Measurements from ENCODE around the gene TRAF7.
A peak's percentile ranks its signal among the peaks of the same experiment; 100 is the strongest.

TRAF7 gene

DNA sequence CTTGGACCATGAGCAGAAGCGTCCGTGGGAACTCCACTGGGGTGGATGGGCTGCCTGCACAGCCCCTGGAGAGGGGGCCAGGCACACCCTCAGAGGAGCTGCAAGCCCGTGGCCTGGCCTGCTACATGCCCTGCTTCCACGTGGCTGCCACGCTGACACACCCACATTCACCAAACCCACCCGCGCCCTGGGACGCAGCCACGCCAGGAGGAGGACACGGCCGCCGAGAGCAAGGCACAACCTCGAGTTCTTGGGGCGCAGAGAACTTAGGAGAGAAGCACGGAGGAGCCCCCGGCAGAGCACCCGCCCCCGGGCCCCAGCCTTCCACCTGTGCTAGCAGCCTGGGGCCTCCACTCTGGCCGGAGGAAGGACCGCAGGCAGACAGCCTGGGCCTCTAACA, 22.0 kb downstream of the TRAF7 start:
- no peak overlapping the region for H3K27ac Mint-ChIP-seq
- H3K9me3 Mint-ChIP-seq, result no peaks in the 10 kb centered on the region
- H3K4me1 Mint-ChIP-seq, result peaks cover 6% of the 10 kb centered on the region
- H3K36me3 Mint-ChIP-seq, result peaks cover 26% of the 10 kb centered on the region
- no peak overlapping the region for H3K4me3 Mint-ChIP-seq
- no peak for ATAC-seq
- no peak for DNase-seq (ENCODE audit: low spot score in 2 of 2)

DNA sequence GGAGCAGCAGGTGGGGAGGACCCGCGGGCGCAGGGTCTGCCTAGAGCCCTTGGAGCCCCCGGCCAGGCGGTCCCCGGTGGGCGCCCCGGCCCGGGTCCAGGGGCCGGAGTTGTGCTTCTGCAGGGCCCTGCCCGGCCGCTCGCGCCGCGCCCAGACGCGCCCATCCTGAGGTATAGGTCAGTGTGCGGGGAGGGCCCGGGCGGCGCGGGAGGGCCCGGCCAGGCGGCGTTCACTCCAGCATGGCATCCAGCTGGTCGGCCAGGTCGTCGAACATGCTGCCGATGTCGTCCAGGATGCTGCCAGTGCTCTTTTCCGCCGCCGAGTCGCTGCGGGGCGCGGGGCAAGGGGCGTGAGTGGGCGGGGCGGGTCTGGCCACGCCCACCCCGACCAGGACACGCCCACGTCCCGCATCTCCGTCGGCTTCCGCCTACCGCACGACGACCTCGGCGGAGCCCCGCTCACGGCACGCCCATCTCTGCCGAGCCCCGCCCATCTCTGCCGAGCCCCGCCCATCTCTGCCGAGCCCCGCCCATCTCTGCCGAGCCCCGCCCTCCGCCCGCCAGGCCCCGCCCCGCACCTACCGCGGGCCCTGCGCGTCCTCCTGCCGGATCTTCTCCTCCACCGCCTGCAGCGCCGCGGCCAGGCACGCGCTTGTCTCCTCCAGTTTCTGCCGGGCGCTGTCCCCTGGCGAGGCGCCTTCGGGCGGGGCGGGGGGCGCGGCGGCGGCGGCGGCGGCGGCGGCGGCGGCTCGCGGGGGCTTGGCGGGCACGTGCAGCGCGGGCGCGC, 22.9 kb downstream of the TRAF7 start:
- H3K36me3 Mint-ChIP-seq, result peaks cover 26% of the 10 kb centered on the region
- DNase-seq (ENCODE audit: low spot score in 2 of 2), result peak in 1 of 2 donors; percentile 29
- no peak overlapping the region for H3K27ac Mint-ChIP-seq
- H3K4me3 Mint-ChIP-seq, result no peak overlapping the region
- ATAC-seq, result peak; percentile 31
- H3K4me1 Mint-ChIP-seq, result peaks cover 6% of the 10 kb centered on the region
- no peaks in the 10 kb centered on the region for H3K9me3 Mint-ChIP-seq

DNA sequence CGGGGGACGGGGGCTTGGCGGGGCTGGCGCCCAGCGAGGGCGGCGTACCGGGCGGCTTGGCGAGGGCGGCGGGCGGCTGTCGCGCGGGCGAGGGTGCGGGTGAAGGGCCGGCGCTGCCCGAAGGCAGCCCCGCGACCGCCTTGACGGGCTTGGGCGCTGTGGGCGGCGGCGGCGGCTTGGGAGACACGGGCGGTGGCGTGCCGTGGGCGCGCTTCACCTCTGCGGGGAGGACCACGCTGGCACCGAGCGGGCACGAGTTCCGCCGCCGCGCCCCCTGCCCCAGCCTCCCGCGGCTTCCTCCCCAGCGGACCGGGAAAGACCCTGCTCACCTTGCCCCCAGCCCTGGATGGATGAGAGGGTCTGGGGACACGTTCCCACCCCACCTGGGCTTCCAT, 23.5 kb downstream of the TRAF7 start:
- no peak overlapping the region for H3K27ac Mint-ChIP-seq
- ATAC-seq (no peak), DNase-seq (ENCODE audit: low spot score in 2 of 2) (no peak)
- H3K4me3 Mint-ChIP-seq, result no peak overlapping the region
- peaks cover 22% of the 10 kb centered on the region for H3K36me3 Mint-ChIP-seq
- H3K4me1 Mint-ChIP-seq, result peaks cover 6% of the 10 kb centered on the region
- no peaks in the 10 kb centered on the region for H3K9me3 Mint-ChIP-seq

DNA sequence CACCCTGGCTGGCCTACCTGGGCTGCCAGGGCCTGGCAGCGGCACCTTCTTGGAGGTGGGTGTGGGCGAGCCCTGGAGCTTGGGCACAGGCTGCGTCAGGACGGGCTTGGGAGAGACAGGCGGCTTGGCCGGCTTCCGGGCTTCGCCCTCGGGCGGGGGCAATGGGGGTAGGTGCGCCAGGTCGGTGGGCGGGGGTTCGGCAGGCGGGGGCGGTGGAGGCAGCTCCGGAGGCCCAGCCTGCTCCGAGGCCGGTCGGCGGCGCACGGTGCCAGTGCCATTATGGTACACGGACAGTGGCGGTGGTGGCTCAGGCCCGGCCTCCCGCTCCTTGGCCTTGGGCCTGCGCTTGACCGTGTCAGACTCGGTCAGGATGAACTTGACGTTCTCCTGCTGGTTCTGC, 24.0 kb downstream of the TRAF7 start:
- H3K27ac Mint-ChIP-seq, result no peak overlapping the region
- H3K9me3 Mint-ChIP-seq, result no peaks in the 10 kb centered on the region
- H3K36me3 Mint-ChIP-seq, result peaks cover 23% of the 10 kb centered on the region
- no peak overlapping the region for H3K4me3 Mint-ChIP-seq
- no peak for DNase-seq (ENCODE audit: low spot score in 2 of 2)
- peaks cover 6% of the 10 kb centered on the region for H3K4me1 Mint-ChIP-seq
- ATAC-seq, result no peak

DNA sequence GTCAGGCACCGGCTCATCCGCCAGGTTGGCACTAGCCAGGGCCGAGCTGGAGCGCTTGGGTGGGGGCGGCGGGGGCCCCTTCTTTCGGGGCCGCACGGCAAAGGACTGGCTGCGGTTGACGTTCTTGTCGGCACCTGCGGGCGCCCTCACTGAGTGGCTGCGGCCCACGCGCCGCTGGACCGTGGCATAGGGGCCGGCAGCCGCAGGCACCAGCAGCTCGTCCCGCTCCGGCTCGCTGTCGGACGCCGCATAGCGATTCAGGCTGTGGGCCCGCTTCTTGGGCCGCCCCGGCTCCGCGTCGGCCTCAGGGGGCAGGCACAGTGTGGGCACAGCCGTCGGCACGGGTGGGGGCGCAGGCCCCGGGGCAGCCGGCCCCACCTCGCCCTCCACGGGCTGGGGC, 24.9 kb downstream of the TRAF7 start:
- Mint-ChIP-seq H3K36me3 (peaks cover 24% of the 10 kb centered on the region), H3K4me1 (peaks cover 6% of the 10 kb centered on the region), H3K9me3 (no peaks in the 10 kb centered on the region), H3K27ac (no peak overlapping the region), H3K4me3 (no peak overlapping the region)
- no peak for DNase-seq (ENCODE audit: low spot score in 2 of 2)
- no peak for ATAC-seq

DNA sequence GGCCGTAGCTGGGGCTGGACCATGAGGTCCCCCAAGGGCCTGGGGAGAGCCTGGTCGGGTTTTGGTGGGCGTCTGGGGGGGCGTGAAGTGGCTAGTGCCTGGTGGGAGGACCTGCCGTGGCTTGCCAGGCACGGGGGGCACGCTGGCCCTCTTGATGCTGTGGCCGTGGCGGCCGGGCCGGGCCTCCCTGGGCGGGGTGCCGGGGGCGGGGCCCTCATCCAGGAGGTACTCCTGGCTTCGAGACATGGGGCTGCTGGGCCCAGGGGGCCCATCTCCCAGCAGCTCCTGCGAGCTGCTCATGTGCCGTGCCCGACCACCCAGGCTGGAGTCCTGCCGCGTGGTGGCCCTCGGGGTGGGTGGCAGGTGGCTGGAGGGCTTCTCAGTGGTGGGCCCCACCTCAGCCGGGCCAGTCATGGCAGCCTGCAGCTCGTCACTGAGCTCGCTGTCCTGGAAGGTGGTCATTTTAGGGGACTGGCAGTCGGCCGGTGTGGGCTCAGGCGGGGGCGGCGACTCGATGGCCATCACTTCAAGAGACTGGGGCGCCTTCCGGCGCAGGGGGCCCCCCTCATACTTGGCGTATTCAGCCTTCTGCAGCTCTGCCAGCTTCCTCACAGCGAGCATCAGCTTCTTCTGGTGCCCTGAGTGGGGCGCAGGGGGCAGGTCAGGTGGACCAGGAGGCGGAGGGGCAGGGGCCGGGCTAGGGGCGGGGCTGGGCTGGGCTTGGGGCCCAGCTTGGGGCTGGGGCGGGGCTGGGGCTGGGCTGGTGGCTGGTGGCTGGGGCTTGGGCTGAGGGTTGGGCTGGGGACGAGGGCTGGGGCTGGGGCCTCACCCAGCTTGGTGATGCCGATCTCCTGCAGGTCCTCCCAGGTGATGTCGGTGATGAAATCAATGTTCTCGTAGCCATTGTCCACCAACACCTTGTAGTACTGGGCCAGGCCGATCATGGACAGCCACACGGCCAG, 25.7 kb downstream of the TRAF7 start:
- no peak for ATAC-seq
- no peak overlapping the region for H3K4me3 Mint-ChIP-seq
- DNase-seq (ENCODE audit: low spot score in 2 of 2), result no peak
- peaks cover 18% of the 10 kb centered on the region for H3K36me3 Mint-ChIP-seq
- H3K4me1 Mint-ChIP-seq, result peaks cover 6% of the 10 kb centered on the region
- H3K27ac Mint-ChIP-seq, result no peak overlapping the region
- no peaks in the 10 kb centered on the region for H3K9me3 Mint-ChIP-seq

DNA sequence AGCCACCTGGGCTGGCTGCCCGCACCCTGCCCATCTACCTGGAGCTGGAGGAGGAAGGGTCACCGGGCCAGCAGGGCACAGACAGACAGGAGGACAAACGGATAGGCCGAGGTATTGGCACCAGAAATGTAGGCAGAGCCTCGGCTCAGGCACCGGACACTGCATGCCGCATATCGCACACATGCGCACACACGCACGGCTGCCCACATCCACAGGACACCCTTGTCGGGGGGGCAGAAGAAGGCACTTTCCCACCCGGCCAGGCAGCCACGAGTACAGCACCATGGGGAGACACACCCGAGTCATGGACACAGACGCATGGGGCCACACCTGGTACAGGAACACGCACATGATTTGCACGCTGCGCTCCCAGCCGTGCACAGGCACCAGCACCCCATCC, 26.4 kb downstream of the TRAF7 start:
- H3K9me3 Mint-ChIP-seq, result no peaks in the 10 kb centered on the region
- peaks cover 6% of the 10 kb centered on the region for H3K4me1 Mint-ChIP-seq
- ATAC-seq, result no peak
- peaks cover 13% of the 10 kb centered on the region for H3K36me3 Mint-ChIP-seq
- DNase-seq (ENCODE audit: low spot score in 2 of 2), result no peak
- no peak overlapping the region for H3K27ac Mint-ChIP-seq
- H3K4me3 Mint-ChIP-seq, result no peak overlapping the region

DNA sequence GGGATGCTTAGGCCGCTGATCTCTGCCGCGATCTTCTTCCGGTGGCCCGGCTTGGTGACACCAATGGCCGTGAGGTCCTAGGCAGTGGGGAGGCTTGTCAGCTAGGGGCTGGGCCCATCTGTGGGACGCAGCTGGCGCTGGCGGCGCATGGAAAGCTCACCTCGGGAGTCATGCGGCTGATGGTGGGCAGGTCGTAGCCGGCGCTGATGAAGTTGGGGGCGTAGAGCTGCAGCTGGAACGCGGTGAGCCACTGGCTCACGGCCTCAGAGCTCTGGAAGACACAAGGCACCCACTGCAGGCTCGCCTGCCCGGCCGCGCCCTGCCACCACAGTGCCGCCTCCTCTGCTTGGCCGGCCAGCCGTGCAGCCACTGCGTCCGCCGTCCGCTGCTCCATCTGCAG, 28.1 kb downstream of the TRAF7 start:
- Mint-ChIP-seq H3K36me3 (peaks cover 6% of the 10 kb centered on the region), H3K27ac (no peak overlapping the region), H3K9me3 (no peaks in the 10 kb centered on the region), H3K4me3 (no peak overlapping the region), H3K4me1 (peaks cover 6% of the 10 kb centered on the region)
- DNase-seq (ENCODE audit: low spot score in 2 of 2), result no peak
- no peak for ATAC-seq

DNA sequence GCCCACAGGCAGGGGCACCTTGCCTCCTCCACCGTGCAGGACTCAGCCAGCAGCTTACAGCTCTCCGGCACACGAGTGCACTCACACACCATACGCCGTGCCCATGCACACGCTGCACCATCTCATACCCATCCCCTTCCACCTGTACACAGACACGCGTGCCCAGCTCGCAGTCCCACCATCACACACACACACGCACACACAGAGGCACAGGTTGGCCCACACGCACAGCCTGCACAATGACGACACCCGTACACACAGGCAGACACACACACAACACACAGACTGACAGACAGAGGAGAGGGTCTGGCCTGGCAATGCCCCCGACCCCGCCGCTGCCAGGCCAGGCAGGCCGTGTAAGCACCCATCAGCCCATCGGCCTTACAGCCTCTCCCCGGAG, 28.8 kb downstream of the TRAF7 start:
- Mint-ChIP-seq H3K36me3 (peaks cover 6% of the 10 kb centered on the region), H3K9me3 (no peaks in the 10 kb centered on the region), H3K4me3 (no peak overlapping the region), H3K4me1 (peaks cover 6% of the 10 kb centered on the region), H3K27ac (no peak overlapping the region)
- DNase-seq (ENCODE audit: low spot score in 2 of 2) (no peak), ATAC-seq (no peak)

DNA sequence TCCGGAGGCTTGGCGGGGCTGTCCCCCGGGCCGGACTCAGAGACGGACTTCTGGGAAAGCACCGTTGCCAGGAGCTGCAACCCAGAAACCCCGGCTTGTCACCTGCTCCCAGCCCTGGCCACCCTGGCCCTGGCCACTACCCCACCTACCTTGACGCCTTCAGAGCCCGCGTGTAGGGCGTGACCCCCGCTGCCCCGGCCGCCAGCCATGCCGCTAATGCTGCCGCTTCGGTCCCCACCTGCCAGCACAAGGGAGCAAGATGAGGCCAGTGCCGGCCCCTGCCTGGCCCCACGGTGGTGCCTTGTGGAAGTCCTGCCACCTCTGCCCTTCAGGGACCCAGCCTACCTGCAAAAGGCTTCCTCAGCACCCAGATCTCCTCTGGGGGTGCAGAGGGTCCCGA, 29.4 kb downstream of the TRAF7 start:
- Mint-ChIP-seq H3K27ac (no peak overlapping the region), H3K4me1 (peaks cover 6% of the 10 kb centered on the region), H3K4me3 (no peak overlapping the region), H3K9me3 (no peaks in the 10 kb centered on the region), H3K36me3 (peaks cover 6% of the 10 kb centered on the region)
- ATAC-seq (no peak), DNase-seq (ENCODE audit: low spot score in 2 of 2) (no peak)

DNA sequence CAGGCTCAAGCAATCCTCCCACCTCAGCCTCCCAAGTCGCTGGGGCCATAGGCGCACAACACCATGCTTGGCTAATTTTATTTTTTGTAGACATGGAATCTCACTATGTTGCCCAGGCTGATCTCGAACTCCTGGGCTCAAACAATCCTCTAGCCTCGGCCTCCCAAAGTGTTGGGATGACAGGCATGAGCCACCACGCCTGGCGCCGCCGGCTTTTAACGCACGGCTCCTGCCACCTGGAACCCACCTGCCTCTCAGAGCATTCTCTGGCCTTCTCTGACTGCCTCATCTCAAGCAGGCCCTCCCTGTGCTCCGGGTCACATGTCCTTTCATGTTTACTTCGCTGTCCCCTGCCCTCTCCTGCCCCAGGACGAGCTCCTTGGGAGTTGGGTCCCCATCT, 30.5 kb downstream of the TRAF7 start:
- H3K27ac Mint-ChIP-seq, result peak overlapping the region; percentile 79
- ATAC-seq, result no peak
- no peak for DNase-seq (ENCODE audit: low spot score in 2 of 2)
- no peak overlapping the region for H3K4me3 Mint-ChIP-seq
- peaks cover 6% of the 10 kb centered on the region for H3K36me3 Mint-ChIP-seq
- no peaks in the 10 kb centered on the region for H3K9me3 Mint-ChIP-seq
- H3K4me1 Mint-ChIP-seq, result peaks cover 6% of the 10 kb centered on the region

DNA sequence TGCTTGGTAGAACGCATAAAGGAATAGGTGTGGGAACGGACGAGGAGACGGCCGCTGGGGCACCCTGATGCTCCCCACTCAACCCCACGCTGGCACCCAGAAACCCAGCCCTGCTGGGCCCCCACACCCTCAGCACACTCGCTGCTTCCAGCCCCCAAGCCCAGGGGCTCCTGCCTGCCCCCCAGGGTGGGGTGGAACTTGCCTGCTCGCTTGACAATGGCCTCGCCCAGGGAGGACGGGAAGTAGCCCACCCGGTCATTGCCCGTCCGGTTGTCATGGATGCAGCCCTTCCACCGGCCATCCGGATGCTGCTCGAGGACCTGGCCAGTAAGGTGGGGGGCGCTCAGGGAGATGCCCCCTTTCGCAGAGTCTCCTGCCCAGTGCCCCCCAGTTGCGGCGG, 30.9 kb downstream of the TRAF7 start:
- no peaks in the 10 kb centered on the region for H3K9me3 Mint-ChIP-seq
- DNase-seq (ENCODE audit: low spot score in 2 of 2), result no peak
- peaks cover 6% of the 10 kb centered on the region for H3K4me1 Mint-ChIP-seq
- peaks cover 6% of the 10 kb centered on the region for H3K36me3 Mint-ChIP-seq
- no peak for ATAC-seq
- H3K4me3 Mint-ChIP-seq, result no peak overlapping the region
- no peak overlapping the region for H3K27ac Mint-ChIP-seq

DNA sequence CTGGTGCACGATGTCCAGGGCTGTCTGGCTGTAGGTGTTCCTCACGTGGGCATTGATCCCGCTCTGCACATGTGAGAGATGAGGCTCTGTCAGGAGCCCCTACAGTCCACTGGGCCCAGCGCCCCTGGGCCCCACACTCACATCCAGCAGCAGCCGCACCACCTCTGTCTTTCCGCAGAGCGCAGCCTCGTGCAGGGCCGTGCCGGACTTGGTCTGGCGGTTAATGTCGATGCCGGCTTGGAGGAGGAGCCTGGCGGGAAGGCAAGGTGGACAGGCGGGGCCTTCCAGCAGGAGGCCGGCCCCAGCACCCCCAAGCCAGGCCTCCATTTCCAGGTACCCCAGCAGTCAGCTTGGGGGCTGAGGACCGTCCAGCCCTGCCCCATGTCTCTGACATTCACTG, 31.6 kb downstream of the TRAF7 start:
- H3K4me1 Mint-ChIP-seq, result peaks cover 3% of the 10 kb centered on the region
- H3K27ac Mint-ChIP-seq, result no peak overlapping the region
- no peak overlapping the region for H3K4me3 Mint-ChIP-seq
- ATAC-seq, result no peak
- no peaks in the 10 kb centered on the region for H3K9me3 Mint-ChIP-seq
- H3K36me3 Mint-ChIP-seq, result peaks cover 6% of the 10 kb centered on the region
- no peak for DNase-seq (ENCODE audit: low spot score in 2 of 2)

DNA sequence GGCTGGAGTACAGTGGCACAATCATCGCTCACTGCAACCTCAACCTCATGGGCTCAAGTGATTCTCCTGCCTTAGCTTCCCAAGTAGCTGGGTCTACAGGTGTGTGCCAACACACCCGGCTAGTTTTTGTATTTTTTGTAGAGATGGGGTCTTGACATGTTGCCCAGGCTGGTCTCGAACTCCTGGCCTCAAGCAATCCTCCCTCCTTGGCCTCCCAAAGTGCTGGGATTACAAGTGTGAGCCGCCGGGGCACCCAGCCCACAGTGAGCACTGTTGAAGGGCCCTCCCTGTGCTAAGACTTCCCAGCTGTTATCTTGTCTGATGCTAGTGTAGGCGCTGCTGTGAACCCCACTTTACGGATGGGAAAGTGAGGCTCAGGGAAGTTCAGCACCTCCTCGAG, 32.8 kb downstream of the TRAF7 start:
- no peak for ATAC-seq
- Mint-ChIP-seq H3K4me1 (no peaks in the 10 kb centered on the region), H3K9me3 (no peaks in the 10 kb centered on the region), H3K27ac (no peak overlapping the region), H3K36me3 (peaks cover 6% of the 10 kb centered on the region), H3K4me3 (no peak overlapping the region)
- DNase-seq (ENCODE audit: low spot score in 2 of 2), result no peak

DNA sequence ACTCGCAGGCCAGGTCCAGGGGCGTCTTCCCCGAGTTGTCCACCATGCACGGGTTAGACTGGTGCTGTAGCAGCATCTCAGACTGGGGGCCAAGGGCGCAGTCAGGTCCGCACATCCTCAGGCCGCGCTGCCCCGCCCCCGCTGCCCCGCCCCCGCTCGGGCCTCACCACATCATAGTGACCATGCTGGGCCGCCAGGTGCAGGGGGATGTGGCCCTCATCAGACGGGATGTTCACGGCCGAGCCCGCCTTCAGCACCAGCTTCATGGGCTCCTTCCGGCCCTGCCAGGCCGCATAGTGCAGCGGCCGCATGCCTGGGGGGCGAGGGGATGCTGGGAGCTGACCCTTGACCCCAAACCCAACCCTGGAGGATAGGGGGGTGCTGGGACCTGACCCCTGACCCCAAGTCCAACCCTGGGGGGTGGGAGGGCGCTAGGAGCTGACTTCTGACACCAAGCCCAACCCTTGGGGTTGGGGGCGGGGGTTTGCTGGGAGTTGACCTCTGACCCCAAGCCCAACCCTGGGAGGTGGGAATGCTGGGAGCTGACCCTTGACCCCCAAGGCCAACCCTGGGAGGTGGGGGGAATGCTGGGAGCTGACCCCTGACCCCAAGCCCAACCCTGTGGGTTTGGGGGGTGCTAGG, 33.8 kb downstream of the TRAF7 start:
- no peak overlapping the region for H3K4me3 Mint-ChIP-seq
- ATAC-seq, result no peak
- no peak overlapping the region for H3K27ac Mint-ChIP-seq
- peaks cover 3% of the 10 kb centered on the region for H3K36me3 Mint-ChIP-seq
- DNase-seq (ENCODE audit: low spot score in 2 of 2), result no peak
- no peaks in the 10 kb centered on the region for H3K4me1 Mint-ChIP-seq
- no peaks in the 10 kb centered on the region for H3K9me3 Mint-ChIP-seq

All from stimulated activated effector memory CD8-positive, alpha-beta T cell treated with anti-CD3 and anti-CD28 coated beads, Interleukin-12 subunit alpha, Interleukin-12 subunit beta, amount 100 ng/mL, for 72 hours (primary cell).